ENCODE measurements around the gene SLC25A10.
"Not testable (repeated sequence)": the region's sequence is repeated elsewhere in the genome, so short reads cannot be mapped to it uniquely, and the experiment has no call there.

DNA sequence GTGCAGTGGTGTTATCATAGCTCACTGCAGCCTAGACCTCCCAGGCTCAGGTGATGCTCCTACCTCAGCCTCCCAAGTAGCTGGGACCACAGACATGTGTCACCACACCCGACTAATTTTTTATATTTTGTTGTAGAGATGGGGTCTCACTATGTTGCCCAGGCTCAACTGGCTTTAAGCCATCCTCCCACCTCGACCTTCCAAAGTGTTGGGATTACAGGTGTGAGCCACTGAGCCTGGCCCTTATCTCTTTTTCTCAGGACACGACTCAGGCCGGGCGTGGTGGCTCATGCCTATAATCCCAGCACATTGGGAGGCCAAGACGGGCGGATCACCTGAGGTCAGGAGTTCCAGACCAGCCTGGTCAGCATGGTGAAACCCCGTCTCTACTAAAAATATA lies 27.5 kb downstream of the SLC25A10 start:
- TF ChIP-seq, protein P1, sequence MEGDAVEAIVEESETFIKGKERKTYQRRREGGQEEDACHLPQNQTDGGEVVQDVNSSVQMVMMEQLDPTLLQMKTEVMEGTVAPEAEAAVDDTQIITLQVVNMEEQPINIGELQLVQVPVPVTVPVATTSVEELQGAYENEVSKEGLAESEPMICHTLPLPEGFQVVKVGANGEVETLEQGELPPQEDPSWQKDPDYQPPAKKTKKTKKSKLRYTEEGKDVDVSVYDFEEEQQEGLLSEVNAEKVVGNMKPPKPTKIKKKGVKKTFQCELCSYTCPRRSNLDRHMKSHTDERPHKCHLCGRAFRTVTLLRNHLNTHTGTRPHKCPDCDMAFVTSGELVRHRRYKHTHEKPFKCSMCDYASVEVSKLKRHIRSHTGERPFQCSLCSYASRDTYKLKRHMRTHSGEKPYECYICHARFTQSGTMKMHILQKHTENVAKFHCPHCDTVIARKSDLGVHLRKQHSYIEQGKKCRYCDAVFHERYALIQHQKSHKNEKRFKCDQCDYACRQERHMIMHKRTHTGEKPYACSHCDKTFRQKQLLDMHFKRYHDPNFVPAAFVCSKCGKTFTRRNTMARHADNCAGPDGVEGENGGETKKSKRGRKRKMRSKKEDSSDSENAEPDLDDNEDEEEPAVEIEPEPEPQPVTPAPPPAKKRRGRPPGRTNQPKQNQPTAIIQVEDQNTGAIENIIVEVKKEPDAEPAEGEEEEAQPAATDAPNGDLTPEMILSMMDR (IDR thresholded peaks at IDR 0.05), result not testable (repeated sequence)
- not testable (repeated sequence) for TF ChIP-seq POLR2A (IDR thresholded peaks at IDR 0.05)
